ENCODE results near the gene PCSK4.
"Not testable (repeated sequence)": the region's sequence is repeated elsewhere in the genome, so short reads cannot be mapped to it uniquely, and the experiment has no call there.

PCSK4 gene

GRCh38 chr19:1521636-1522035 is 31.5 kb upstream of the PCSK4 start:
- DNase-seq: no peak

DNA sequence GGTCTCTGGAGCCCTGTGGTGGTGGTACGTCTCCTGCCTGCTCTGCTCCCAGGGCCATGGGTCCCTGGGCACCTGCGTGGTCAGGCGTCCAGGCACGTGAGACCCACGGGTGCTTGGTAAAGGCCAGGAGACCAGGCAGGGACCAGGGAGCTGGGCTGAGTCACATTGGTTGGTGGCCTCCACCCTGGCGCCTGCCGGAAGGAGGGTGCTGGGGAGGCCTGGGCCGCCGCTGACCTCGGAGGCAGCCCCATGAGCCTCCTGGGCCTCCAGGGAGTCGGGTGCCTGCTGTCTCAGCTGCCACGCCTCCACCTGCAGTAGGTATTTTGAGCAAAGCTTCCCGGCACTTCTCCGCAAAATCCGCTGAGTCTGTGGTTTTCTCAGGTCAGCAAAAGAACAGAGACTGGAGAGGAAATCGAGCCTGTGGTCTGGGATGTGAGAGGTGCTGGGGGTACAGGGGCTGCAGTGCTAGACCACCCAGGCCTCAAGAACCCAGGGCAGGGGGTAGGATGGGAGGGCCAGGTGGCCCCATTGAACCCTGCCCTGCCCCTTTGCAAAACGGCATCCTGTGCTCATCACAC is 30.1 kb upstream of the PCSK4 start:
- no peak for DNase-seq

DNA sequence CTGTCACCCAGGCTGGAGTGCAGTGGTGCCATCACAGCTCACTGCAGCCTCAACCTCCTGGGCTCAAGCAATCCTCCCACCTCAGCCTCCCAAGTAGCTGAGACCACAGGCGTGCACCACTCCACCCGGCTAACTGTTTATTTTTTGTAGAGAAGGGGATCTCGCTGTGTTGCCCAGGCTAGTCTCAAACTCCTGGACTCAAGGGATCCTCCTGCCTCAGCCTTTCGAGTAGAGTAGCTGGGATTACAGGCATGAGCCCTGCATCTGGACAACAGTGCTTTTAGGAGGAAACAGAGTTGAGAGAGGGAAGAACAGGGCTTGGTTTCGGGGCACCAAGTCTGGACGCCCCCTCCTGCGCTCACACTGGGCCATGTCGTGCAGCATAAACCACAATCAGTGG is 29.7 kb upstream of the PCSK4 start:
- not testable (repeated sequence) for DNase-seq

DNA sequence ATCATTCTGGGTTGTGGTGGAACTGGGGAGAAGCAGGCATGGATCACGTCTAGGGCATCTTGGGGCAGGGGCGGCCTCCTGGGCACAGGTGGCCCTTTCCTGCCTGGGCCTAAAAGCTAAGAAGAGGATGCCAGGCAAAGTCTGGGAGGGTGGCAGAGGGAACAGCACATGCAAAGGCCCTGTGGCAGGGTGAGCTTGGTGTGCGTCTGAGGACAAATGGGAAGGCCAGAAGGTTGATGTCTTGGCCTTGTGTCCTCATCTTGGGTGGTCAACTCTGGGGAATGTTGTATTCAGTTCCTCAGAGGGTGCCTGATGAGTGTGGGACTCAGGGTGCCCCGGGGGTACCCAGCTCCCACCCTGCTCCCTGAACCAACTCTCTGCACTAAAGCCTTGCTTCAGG is 28.3 kb upstream of the PCSK4 start:
- DNase-seq: no peak

GRCh38 chr19:1516395-1516753 is 26.2 kb upstream of the PCSK4 start:
- no peak for DNase-seq

GRCh38 chr19:1514986-1515721 is 25.0 kb upstream of the PCSK4 start:
- DNase-seq: no peak

GRCh38 chr19:1514295-1514661 is 24.1 kb upstream of the PCSK4 start:
- DNase-seq: no peak

GRCh38 chr19:1513499-1514294 is 23.5 kb upstream of the PCSK4 start:
- peak; percentile 63 for DNase-seq

DNA sequence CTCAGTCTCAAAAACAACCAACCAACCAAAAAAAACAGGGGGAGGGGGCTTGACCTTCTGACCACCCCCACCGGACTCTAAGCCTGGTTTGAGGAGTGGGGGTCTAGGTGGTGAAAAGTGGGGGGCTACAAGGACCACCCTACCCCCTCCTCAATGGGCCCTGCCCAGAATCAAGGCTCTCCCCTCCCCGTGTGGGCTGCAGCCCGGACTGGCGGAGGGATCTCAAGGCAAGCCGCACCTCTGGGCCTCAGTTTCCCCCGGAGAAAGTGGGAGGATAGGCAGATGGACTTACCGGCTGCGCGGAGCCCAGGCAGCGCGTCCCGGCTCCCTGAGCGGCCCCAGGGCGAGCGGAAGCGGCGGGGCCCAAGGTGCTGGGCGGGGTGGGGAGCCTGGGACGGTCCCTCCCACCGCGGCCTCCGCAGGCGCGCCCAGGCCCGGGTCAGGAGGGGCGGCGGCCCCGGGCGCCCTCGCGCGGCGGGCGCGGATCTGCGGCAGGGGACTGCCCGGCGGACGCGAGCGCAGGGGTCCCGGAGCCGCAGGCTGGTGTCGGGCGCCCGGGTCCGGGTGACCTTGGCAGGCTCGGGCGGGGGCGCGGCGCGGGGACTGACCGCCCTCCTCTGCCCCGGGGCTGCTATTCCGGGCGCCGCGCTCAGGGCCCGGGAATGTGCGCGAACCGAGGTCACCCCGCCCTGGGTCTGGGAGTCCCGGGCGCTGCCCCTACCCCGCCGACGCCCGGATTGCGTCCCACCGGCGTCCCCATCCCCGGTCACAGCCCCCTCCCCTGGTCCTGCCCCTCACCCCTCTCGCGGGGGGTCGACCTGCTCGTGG is 22.7 kb upstream of the PCSK4 start, which contains the start of gene ADAMTSL5:
Gene ADAMTSL5, minus strand, starts transcription at position 349 of the 828 bp plus-strand sequence. CDS start 2,076 bp downstream, outside the sequence.
- peak; percentile 70 for DNase-seq

DNA sequence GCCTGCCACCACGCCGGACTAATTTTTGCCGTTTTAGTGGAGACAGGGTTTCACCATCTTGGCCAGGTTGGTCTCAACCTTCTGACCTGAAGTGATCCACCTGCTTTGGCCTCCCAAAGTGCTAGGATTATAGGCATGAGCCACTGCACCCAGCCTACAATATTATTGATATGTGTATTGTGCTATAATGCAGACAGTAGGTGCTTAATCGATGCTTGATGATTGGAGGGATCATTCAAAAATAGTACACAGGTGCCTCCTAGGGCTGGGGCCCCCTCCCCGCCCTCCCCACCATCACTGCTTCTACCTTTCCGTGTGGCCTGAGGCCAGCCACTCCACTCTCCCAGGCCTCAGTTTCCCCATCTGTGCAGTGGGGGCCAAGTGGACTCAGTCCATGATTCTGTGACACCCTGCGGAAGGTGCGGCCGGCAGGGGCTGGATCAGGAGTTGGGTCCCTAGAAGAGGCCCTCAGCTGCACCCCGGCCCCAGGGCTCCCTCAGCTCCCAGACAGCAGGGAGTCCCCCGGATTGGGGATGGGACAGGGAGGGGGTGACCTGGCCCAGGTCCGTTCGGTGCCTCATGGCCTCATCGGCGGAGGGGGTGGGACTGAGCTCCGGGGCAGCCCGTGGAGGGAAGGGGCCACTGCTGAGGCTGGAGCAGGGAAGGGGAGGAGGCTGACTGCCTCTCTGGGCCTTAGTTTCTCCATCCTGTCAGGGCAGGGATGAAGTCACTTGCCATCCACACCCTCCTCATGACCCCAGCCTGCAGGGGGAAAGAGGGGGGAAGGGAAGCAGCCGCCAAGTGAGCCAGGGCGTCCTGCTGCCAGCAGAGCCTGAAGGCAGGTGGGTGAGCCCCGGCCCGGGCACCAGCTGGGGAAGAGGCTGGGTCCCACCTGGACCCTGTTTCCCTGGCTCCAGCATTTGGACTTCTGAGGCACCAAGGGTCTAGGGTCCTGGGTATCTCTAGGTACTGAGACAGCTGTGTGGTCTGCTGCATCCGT is 21.5 kb upstream of the PCSK4 start:
- no peak for DNase-seq

DNA sequence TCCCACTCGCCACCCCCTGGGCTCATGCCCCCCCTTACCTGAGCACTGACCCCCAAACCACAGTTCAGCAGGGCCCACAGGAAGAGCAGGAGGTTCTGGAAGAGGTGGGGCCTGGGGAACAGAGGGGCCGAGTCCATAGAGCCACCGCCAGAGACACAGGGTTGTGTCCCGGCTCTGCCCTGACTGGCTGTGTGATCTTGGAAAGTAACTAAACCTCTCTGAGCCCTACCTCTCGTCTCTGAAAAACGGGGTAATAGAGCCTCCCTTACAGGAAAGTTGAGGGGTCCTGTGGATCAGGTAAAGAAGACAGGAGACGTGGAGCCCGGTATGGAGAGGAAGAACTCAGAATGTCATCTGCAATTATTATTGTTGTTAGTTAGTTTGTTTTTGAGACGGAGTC is 20.7 kb upstream of the PCSK4 start:
- DNase-seq: no peak

DNA sequence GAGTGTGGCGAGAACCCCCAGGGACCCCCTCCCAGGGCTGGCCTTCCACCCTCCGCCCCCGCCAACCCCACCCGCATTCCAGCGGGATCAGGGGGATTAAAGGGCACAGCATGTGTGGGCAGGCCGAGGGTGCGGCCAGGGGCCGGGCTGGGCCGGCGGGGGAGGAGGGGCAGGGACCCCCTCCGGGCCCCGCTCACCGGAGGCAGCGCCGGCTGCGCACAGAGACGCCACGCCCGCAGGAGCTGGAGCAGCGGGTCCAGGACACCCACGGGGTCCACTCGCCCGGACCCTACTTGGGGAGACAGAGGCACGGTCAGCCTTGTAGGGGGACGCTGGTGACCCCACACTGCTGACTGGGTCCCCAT is 20.3 kb upstream of the PCSK4 start:
- no peak for DNase-seq

DNA sequence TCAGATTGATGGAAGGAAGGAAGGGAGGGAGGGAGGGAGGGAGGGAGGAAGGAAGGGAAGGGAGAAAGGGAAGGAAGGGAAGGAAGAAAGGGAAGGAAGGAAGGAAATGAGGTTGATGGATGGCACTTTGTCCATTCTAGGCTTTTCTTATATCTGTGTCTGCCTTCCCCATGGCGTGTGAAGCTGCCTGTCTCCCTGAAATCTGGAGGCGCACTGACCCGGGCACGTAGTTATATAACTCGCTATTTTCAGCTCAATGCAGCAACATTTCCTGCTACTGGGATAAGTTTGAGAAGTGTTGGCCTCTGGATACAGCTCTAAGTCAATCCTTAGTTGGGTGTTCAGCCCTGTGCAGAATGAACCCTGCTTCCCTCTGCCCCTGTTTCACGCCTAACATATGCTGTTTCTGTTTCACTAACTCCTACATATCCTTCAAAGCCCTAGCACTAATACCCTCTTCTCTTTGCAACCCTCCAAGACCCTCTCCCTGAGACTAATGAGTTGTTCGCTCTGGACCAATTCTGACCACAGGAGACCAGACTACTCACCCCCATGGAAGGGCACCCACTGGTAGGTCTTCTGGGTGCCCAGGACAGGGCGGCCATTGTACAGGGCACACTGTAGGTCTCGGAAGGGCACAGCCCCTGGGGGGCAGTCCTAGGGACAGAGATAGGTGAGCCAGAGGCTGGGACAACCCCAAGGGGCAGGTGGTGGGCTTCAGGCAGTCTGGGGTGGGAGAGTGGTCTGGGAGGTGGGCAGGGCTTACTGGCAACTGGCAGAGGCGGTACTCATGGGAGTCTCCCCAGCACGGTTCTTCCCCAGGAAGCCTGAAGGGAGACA is 19.7 kb upstream of the PCSK4 start:
- no peak for DNase-seq

DNA sequence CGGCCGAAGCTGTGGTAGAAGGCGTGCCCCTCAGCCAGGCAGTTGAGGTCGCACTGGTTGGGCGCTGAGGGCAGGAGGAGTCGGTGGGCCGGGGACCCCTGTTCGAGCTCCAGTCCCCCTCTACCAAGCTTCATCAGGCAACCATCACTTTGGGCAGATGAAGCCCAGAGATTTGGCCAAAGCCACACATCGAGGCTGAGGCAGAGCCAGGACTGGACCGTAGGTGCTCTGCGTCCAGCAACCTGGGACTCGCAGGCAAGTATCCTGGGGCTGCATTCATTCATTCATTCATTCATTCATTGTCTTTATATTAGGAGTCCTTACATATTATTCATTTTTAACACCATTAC is 18.3 kb upstream of the PCSK4 start:
- DNase-seq: no peak

GRCh38 chr19:1507763-1508506 is 17.8 kb upstream of the PCSK4 start:
- peak; percentile 96 for DNase-seq

- no peak for DNase-seq
Observed at GRCh38 chr19:1507192-1507660, 17.1 kb upstream of the PCSK4 start.

GRCh38 chr19:1505991-1506881 is 16.1 kb upstream of the PCSK4 start:
- DNase-seq: no peak

GRCh38 chr19:1505012-1505411 is 14.9 kb upstream of the PCSK4 start:
- DNase-seq: no peak
